Measurements from ENCODE around the gene PIAS2. TPM values are rescaled to one million over a fixed set of nuclear protein-coding genes. Genes with fewer than 3 reads are reported as not detected.

Gene PIAS2
- total RNA-seq, 2 experiments from 2014 or later, result 27.0 to 29.4 TPM

GRCh38 chr18:46768166-46768921 lies 149.0 kb downstream of the PIAS2 start:
- POLR2A ChIA-PET, result no interaction called here

GRCh38 chr18:46767217-46767616 lies 150.1 kb downstream of the PIAS2 start:
- ChIA-PET POLR2A (no interaction called here), CTCF (no interaction called here)

More at GRCh38 chr18:46768166-46768921, 149.0 kb downstream of the PIAS2 start:
- CTCF ChIA-PET, result no interaction called here

DNA sequence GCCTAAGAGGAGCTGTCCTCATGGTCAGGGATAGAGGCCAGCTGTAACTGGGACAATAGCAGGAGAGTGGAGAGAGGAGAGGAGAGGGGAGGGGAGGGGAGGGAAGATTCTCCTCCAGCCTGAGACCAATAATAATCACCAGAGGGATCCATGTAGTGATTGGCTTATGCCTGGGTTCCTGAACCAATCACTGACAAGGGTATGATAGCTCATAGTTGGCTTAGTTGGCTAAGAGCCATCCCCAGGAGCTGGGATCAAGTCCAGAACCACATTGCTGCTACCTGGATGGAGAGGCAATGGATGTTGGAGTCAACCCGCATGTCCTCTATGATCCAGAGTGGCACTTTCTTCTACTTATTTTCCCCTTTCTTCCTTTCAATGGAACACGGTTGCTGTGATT lies 152.7 kb downstream of the PIAS2 start:
- CTCF ChIA-PET, result no interaction called here
- POLR2A ChIA-PET, result no interaction called here

DNA sequence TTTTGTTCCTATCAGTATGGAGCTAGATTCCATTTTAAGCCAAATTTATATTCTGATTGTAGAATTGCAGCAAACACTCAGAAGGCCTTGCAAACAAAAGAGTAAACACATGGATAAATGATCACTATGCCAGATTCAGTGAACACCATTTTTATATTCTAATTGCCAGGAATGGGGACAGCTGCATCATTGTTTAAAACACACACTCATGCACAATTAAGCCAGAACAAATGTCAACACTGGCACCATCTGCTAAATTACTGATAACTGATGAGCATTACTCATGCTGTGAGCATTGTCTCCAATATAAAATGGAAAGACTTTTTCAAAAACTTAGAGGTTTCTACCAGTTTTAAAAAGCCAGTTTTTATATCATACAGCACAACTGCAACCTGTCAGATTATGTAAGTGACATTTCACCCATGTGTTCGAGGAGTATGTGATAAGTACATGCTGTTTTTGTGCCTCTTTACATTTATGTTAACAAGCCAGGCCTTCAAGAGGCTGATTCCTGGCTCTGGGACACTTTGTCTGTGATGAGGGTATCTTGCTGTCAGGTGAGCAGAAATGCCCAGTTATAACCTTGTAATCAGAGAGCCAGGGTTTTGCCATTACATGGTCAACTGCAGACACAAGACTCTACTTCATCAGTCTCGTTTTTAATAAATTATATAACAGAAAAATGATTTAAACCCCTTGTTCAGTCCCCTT lies 156.1 kb downstream of the PIAS2 start:
- ChIA-PET POLR2A (no interaction called here), CTCF (no interaction called here)

DNA sequence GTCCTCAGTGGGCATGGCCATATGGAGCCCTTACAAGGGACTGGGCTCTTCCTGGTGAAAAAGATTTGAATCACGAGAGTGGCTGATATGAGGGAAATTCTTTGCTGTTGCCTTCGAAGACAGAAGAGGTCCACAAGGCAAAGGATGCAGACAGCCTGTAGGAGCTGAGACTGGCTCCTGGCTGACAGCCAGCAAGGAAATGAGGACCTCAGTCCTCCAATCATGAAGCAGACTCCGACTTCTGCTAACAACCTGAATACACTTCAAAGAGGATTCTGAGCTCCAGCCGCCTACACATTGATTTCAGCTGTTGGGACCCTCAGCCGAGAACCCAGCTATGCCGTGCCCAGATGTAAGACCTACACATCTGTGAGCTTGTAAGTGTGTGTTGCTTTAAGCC lies 157.4 kb downstream of the PIAS2 start:
- CTCF ChIA-PET, result no interaction called here
- POLR2A ChIA-PET, result no interaction called here

DNA sequence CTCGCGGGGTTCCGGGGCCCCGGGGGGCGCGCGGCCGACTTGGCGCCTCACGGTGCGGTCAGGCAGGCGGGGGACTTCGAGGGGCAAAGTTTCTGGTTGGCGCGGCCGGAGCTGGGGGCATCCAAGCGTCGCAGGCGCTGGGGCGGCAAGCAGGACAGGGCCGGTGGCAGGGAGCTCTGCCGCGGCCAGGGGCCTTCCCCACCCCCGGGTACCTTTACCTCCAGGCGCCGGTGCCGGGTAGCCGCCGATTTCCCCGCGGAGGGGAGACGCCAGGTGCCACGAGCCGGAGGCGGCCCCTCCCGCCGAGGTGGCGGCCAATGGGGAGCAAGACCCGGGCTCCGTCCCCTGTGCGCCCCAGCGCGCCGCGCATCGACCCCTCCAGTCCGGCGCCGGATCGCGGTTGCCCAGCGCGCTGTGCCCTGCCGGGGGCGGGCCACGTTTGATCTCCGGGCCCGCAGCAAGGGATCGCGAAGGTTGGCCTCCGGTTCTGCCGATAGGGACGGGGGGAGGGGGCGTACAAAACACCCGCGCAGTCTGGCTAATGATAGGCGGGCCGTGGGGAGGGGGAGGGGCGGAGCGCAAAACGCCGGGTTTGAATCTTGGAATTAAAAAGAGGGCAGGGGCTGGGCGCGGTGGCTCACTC lies 160.6 kb downstream of the PIAS2 start, which contains the start of gene ST8SIA5:
Gene ST8SIA5, minus strand, starts transcription at position 495 of the 643 bp plus-strand sequence. CDS start 545 bp downstream, outside the sequence.
- CTCF ChIA-PET, result no interaction called here
- POLR2A ChIA-PET, result no interaction called here

DNA sequence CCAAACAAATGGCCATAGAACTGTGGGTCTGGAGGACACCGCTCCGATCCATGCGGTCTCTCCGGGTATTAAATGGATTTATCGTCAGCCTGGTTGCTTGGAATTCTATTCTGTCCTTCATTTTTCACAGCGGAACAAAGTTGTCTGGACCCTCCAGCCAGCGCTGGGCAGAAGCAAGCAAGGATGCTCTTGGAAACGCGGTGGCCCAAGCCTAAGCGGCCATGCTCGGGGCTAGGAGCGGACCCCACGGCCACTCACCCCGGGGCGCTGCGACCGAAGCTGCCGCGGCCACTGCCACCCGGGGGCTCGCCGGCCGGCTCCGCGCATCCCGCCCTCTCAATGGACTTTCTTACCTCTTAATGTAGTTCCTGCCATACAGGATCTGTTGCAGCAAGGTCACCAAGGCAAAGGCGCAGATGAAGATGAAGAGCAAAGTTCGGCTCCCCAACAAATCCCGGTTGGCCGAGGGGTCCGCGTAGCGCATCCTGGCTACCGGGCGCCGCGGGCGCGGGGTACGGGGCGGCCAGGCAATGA lies 161.2 kb downstream of the PIAS2 start:
- ChIA-PET POLR2A (no interaction called here), CTCF (no interaction called here)

- CTCF ChIA-PET, result no interaction called here
- POLR2A ChIA-PET, result no interaction called here
Observed at GRCh38 chr18:46755315-46756024, 161.8 kb downstream of the PIAS2 start.

DNA sequence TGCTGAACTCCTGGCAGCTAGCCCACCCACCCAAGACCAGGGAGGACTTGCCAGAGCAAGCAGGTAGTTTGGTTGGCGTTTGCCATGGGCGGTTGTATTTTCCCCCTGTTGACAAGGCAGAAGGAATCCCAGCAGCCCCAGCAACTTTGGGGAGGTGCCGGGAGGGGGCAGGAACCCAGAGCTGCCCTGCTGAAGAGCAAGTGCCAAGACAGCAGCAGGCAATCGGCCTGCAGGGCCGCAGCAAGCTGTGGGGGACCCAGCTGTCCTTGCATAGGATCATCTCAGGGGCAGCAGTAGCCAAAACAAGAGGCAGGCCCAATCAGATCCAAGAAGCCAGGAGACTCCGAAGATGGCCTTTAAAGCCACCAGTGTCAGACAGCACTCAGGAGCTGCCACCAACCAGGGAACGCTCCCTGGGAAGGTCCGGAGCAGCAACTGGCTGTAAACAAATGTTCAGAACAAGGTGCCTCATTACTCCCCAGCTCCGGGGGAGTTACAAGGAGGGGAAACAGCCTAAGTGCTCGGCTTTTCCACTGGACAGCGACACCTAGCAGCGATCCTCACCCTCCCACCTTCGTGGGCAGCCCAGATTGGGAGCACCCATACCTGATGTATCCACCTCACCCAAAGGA lies 162.5 kb downstream of the PIAS2 start:
- CTCF ChIA-PET, result no interaction called here
- POLR2A ChIA-PET, result no interaction called here

DNA sequence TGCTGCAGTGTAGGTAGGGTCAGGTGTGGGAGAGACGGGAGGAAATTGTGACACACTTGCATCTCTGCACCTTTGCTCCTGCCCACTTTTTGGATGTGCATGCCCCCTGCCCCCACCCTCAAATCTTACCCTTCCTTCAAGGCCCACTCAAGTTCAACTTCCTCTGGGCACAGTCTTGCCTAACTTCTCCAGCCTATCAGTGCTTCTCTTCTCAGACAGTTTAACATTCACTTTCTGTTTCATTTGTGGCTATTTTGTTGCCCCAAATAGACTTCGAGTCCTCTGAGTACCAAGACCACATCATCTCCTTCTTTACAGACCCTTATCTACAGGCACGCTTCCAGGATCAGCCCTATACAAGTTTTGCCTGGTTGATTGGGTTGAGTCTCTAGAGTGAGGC lies 163.1 kb downstream of the PIAS2 start:
- CTCF ChIA-PET, result no interaction called here
- POLR2A ChIA-PET, result no interaction called here

Other genes starting within 250 kb of the PIAS2 start
- not detected for gene ST8SIA5, start 160.5 kb downstream of the PIAS2 start, total RNA-seq
- under 1 TPM; 0.32 to 0.82 TPM for gene KATNAL2, start 95 bp upstream of the PIAS2 start, total RNA-seq
- not detected for gene ELOA2, start 118.1 kb upstream of the PIAS2 start, total RNA-seq
- 10 to 100 TPM; 21.4 to 25.6 TPM for gene HDHD2, start 233.0 kb upstream of the PIAS2 start, total RNA-seq